ENCODE results near the gene TRMT6. TPM values are rescaled to one million over a fixed set of nuclear protein-coding genes. Genes with fewer than 3 reads are reported as not detected.

The TRMT6 gene
- total RNA-seq, 2 experiments from 2014 or later, result 12.5 to 18.9 TPM

GRCh38 chr20:5935384-5935783 is 14.9 kb downstream of the TRMT6 start:
- CTCF ChIA-PET, result interaction anchor here (0.9 to 1.8 kb wide), 2 partner anchors 9 to 406 kb away, joined by 3 to 9 read pairs; no protein-coding TSS in a partner anchor
- Mint-ChIP-seq H3K27ac (no peak overlapping the region), H3K9me3 (ENCODE audit: low read depth) (no peaks in the 10 kb centered on the region), H3K4me3 (no peak overlapping the region), H3K4me1 (no peaks in the 10 kb centered on the region), H3K27me3 (peaks cover 2% of the 10 kb centered on the region), H3K36me3 (peaks cover 6% of the 10 kb centered on the region)
- DNase-seq (no peak), ATAC-seq (no peak)

GRCh38 chr20:5933802-5934436 is 16.4 kb downstream of the TRMT6 start:
- no peak overlapping the region for H3K4me3 Mint-ChIP-seq
- no peak for ATAC-seq
- H3K4me1 Mint-ChIP-seq, result no peaks in the 10 kb centered on the region
- peaks cover 6% of the 10 kb centered on the region for H3K27me3 Mint-ChIP-seq
- no peak for DNase-seq
- peaks cover 2% of the 10 kb centered on the region for H3K36me3 Mint-ChIP-seq
- CTCF ChIA-PET, result interaction anchor here (1.4 to 2.2 kb wide), 3 partner anchors 20 to 405 kb away, joined by 3 to 9 read pairs (median 9); no protein-coding TSS in a partner anchor
- H3K27ac Mint-ChIP-seq, result no peak overlapping the region
- H3K9me3 Mint-ChIP-seq (ENCODE audit: low read depth), result no peaks in the 10 kb centered on the region

- Mint-ChIP-seq H3K27ac (no peak overlapping the region), H3K9me3 (ENCODE audit: low read depth) (no peaks in the 10 kb centered on the region), H3K4me3 (no peak overlapping the region), H3K4me1 (no peaks in the 10 kb centered on the region), H3K36me3 (peaks cover under 1% of the 10 kb centered on the region), H3K27me3 (peaks cover 8% of the 10 kb centered on the region)
- CTCF ChIA-PET, result interaction anchor here (0.7 to 2.2 kb wide), 3 partner anchors 21 to 404 kb away, joined by 3 to 9 read pairs (median 3); no protein-coding TSS in a partner anchor
- DNase-seq, result no peak
- no peak for ATAC-seq
Measured at GRCh38 chr20:5932796-5933195, 17.5 kb downstream of the TRMT6 start.

- ATAC-seq, result no peak
- H3K4me3 Mint-ChIP-seq, result no peak overlapping the region
- no peaks in the 10 kb centered on the region for H3K4me1 Mint-ChIP-seq
- H3K36me3 Mint-ChIP-seq, result no peaks in the 10 kb centered on the region
- no peaks in the 10 kb centered on the region for H3K9me3 Mint-ChIP-seq (ENCODE audit: low read depth)
- no peak overlapping the region for H3K27ac Mint-ChIP-seq
- no peak for DNase-seq
- CTCF ChIA-PET, result interaction anchor here (2.2 kb wide), 1 partner anchor 402 kb away, joined by 9 read pairs; no protein-coding TSS in a partner anchor
- H3K27me3 Mint-ChIP-seq, result peaks cover 12% of the 10 kb centered on the region
Measured at GRCh38 chr20:5931411-5931810, 18.9 kb downstream of the TRMT6 start.

GRCh38 chr20:5928836-5929715 is 21.3 kb downstream of the TRMT6 start:
- Mint-ChIP-seq H3K36me3 (no peaks in the 10 kb centered on the region), H3K9me3 (ENCODE audit: low read depth) (no peaks in the 10 kb centered on the region), H3K4me1 (no peaks in the 10 kb centered on the region), H3K27ac (no peak overlapping the region), H3K4me3 (no peak overlapping the region), H3K27me3 (peaks cover 22% of the 10 kb centered on the region)
- DNase-seq (no peak), ATAC-seq (no peak)
- CTCF ChIA-PET, result no interaction called here

- CTCF ChIA-PET, result no interaction called here
- H3K9me3 Mint-ChIP-seq (ENCODE audit: low read depth), result no peaks in the 10 kb centered on the region
- H3K27ac Mint-ChIP-seq, result no peak overlapping the region
- H3K36me3 Mint-ChIP-seq, result no peaks in the 10 kb centered on the region
- H3K4me3 Mint-ChIP-seq, result no peak overlapping the region
- H3K4me1 Mint-ChIP-seq, result no peaks in the 10 kb centered on the region
- ATAC-seq (no peak), DNase-seq (no peak)
- H3K27me3 Mint-ChIP-seq, result peaks cover 32% of the 10 kb centered on the region
Measured at GRCh38 chr20:5927749-5928462, 22.4 kb downstream of the TRMT6 start.

- H3K4me3 Mint-ChIP-seq, result no peak overlapping the region
- H3K36me3 Mint-ChIP-seq, result no peaks in the 10 kb centered on the region
- peaks cover 37% of the 10 kb centered on the region for H3K27me3 Mint-ChIP-seq
- no peak for ATAC-seq
- H3K9me3 Mint-ChIP-seq (ENCODE audit: low read depth), result no peaks in the 10 kb centered on the region
- H3K27ac Mint-ChIP-seq, result no peak overlapping the region
- CTCF ChIA-PET, result no interaction called here
- peaks cover under 1% of the 10 kb centered on the region for H3K4me1 Mint-ChIP-seq
- DNase-seq, result no peak
Measured at GRCh38 chr20:5925551-5925950, 24.8 kb downstream of the TRMT6 start.

GRCh38 chr20:5923493-5923892 is 26.8 kb downstream of the TRMT6 start:
- Mint-ChIP-seq H3K36me3 (no peaks in the 10 kb centered on the region), H3K27ac (no peak overlapping the region), H3K9me3 (ENCODE audit: low read depth) (no peaks in the 10 kb centered on the region), H3K4me3 (no peak overlapping the region), H3K27me3 (peaks cover 30% of the 10 kb centered on the region), H3K4me1 (peaks cover 20% of the 10 kb centered on the region)
- no peak for DNase-seq
- CTCF ChIA-PET, result interaction anchor here (1.4 kb wide), 1 partner anchor 136 kb away, joined by 3 read pairs; no protein-coding TSS in a partner anchor
- ATAC-seq, result no peak

- DNase-seq (no peak), ATAC-seq (no peak)
- H3K4me3 Mint-ChIP-seq, result no peak overlapping the region
- CTCF ChIA-PET, result no interaction called here
- peaks cover 21% of the 10 kb centered on the region for H3K4me1 Mint-ChIP-seq
- H3K9me3 Mint-ChIP-seq (ENCODE audit: low read depth), result no peaks in the 10 kb centered on the region
- H3K27me3 Mint-ChIP-seq, result peaks cover 32% of the 10 kb centered on the region
- no peaks in the 10 kb centered on the region for H3K36me3 Mint-ChIP-seq
- peak overlapping the region; percentile 31 for H3K27ac Mint-ChIP-seq
Measured at GRCh38 chr20:5920581-5920980, 29.8 kb downstream of the TRMT6 start.

- ATAC-seq (peak; percentile 60), DNase-seq (no peak)
- no peak overlapping the region for H3K4me3 Mint-ChIP-seq
- peaks cover 21% of the 10 kb centered on the region for H3K4me1 Mint-ChIP-seq
- peak overlapping the region; percentile 31 for H3K27ac Mint-ChIP-seq
- H3K27me3 Mint-ChIP-seq, result peaks cover 31% of the 10 kb centered on the region
- no peaks in the 10 kb centered on the region for H3K36me3 Mint-ChIP-seq
- H3K9me3 Mint-ChIP-seq (ENCODE audit: low read depth), result no peaks in the 10 kb centered on the region
- CTCF ChIA-PET, result interaction anchor here (0.8 to 1.6 kb wide), 7 partner anchors 29 to 391 kb away, joined by 3 to 6 read pairs (median 3); partner anchors contain the start of genes MCM8 and TRMT6
Measured at GRCh38 chr20:5919626-5920544, 30.4 kb downstream of the TRMT6 start.

- peak; percentile 95 for ATAC-seq
- no peaks in the 10 kb centered on the region for H3K36me3 Mint-ChIP-seq
- no peak overlapping the region for H3K4me3 Mint-ChIP-seq
- CTCF ChIA-PET, result interaction anchor here (0.8 to 1.6 kb wide), 7 partner anchors 29 to 390 kb away, joined by 3 to 6 read pairs (median 3); partner anchors contain the start of genes MCM8 and TRMT6
- DNase-seq, result no peak
- peaks cover 35% of the 10 kb centered on the region for H3K27me3 Mint-ChIP-seq
- peak overlapping the region; percentile 25 for H3K27ac Mint-ChIP-seq
- H3K9me3 Mint-ChIP-seq (ENCODE audit: low read depth), result no peaks in the 10 kb centered on the region
- H3K4me1 Mint-ChIP-seq, result peaks cover 21% of the 10 kb centered on the region
Measured at GRCh38 chr20:5918856-5919625, 31.3 kb downstream of the TRMT6 start.

- Mint-ChIP-seq H3K4me1 (peaks cover 21% of the 10 kb centered on the region), H3K9me3 (ENCODE audit: low read depth) (no peaks in the 10 kb centered on the region), H3K36me3 (no peaks in the 10 kb centered on the region), H3K4me3 (no peak overlapping the region), H3K27ac (no peak overlapping the region), H3K27me3 (peaks cover 50% of the 10 kb centered on the region)
- CTCF ChIA-PET, result no interaction called here
- DNase-seq (no peak), ATAC-seq (no peak)
Measured at GRCh38 chr20:5914859-5915258, 35.5 kb downstream of the TRMT6 start.
